ENCODE results near the gene AVEN. TPM values are rescaled to one million over a fixed set of nuclear protein-coding genes. Genes with fewer than 3 reads are reported as not detected.

The AVEN gene
- total RNA-seq, 1 experiment from 2014 or later, result 16.5 TPM

GRCh38 chr15:33985751-33986150 lies 53.3 kb downstream of the AVEN start:
- no peak for DNase-seq (ENCODE audit: low spot score)

- no peak for DNase-seq (ENCODE audit: low spot score)
Observed at GRCh38 chr15:33985287-33985686, 53.7 kb downstream of the AVEN start.

DNA sequence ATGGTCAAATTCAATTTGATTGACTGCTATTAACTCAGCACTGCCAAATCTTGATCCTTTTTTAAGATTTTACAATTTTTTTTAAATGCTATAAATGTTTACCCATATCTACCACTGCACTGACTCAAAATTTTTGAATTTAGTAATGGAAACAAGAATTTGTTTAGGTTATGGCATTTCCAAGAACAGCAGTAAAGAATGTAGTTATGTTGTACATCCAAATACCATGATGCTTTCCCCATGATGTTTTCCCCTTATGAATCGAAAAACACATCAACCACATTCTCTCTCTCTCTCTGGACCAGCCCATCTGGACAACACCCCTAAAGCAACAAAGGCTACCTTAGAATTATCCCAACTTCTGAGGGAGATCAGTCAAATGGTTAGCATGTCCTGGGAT lies 56.5 kb downstream of the AVEN start:
- DNase-seq (ENCODE audit: low spot score), result no peak

DNA sequence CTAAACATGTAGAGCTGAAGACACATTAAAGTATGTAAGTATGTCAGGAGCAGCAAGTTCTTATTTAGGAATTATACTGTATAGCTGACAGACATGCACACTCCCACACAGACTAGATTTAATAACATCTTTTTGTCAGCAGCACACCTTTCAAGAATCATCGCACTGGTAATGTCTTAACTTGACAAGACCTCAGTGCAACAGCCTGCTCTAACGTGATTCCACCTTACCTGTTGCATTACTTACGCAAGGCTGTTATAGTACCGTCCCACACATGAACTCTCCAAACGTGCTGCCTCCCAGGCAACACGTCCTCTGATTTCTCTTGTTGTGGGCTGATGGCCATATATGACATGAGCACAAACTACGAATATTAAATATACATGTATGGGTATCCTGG lies 58.8 kb downstream of the AVEN start:
- DNase-seq (ENCODE audit: low spot score), result no peak

DNA sequence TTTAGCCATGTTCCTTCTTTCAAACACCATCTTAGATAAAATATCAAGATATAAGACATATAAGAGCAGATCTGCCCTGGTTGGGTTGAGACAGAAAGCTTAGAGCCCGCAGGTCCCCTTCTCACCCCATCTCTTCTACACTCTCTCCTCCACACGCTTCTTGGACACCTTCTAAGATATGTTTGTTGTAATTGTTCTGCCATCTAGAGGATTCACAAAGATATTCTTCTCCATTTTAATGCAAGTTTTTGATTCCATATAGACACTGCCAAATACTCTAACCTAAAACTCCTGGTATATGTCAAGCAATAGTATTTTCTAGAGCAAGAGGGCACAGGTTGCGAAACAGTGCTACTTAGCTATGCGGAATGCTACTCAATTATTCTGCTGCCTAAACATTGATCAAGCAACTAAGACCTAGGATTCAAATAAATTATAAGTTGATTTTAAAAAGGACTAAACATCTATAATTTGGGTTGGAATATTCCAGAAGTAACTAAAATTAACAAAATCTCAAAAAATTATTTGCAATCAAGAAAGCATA lies 63.9 kb downstream of the AVEN start:
- no peak for DNase-seq (ENCODE audit: low spot score)

DNA sequence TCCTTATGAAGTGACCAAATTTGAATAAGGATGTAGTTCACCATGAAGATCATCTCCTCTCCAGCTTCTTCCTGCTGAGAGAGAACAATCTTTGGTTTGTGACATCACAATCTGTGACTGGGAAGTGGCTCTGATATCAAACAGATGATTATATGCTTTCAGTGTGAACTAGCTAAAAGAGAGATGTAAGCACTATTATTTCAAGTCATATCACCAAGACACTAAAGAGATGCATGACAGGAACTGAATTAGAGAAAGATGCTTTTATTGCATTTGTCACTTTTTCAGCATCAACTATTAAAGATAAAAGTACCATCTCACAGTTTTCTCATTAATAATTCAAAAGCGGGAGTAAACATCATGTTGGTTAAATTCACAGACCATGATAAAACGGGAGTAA lies 67.2 kb downstream of the AVEN start:
- no peak for DNase-seq (ENCODE audit: low spot score)

GRCh38 chr15:33968821-33969220 lies 70.2 kb downstream of the AVEN start:
- DNase-seq (ENCODE audit: low spot score), result no peak

DNA sequence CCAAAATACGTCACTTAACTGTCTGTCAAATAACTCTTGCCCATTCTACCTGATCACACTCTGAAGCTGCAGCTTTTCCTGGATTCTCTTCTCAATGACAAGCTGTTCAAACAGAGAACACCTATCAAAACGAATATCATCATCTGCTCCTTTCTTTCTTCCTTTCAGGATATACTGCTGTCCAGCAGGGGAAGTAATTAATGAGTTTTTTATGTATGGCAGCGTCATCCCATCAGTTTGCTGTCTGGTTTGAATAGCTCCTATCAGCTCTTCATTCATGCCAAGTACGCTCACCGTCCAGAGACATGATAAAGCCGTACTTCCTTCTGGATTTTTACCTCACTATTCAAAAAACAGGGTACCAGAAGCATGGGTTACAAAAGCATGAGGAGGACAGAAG lies 70.8 kb downstream of the AVEN start, which contains the start of gene CHRM5:
Gene CHRM5 (plus strand): TSS at position 274 of the 400 bp plus-strand sequence. CDS start 94,221 bp downstream, outside the sequence.
- no peak for DNase-seq (ENCODE audit: low spot score)

GRCh38 chr15:33964665-33965040 lies 74.4 kb downstream of the AVEN start:
- DNase-seq (ENCODE audit: low spot score), result no peak

- DNase-seq (ENCODE audit: low spot score), result peak; percentile 21
Observed at GRCh38 chr15:33963831-33964664, 75.0 kb downstream of the AVEN start.

DNA sequence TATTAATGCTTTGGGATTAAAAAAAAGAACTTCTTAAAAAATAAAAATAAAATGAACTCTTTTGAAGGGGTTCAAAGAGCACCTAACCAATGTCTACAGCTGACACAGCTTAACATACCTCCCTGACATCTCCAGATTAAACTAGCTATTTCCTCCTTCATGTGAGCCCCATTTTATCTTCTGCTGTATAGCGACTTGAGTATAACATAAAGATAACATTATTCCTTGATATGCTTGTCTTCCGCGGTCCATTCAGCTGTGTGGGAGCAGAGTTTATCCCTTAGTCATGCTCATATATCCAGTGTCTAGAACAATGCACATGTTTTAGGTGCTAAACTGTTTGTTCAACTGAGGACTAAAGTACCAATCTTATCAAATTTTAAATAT lies 78.5 kb downstream of the AVEN start:
- DNase-seq (ENCODE audit: low spot score), result no peak

DNA sequence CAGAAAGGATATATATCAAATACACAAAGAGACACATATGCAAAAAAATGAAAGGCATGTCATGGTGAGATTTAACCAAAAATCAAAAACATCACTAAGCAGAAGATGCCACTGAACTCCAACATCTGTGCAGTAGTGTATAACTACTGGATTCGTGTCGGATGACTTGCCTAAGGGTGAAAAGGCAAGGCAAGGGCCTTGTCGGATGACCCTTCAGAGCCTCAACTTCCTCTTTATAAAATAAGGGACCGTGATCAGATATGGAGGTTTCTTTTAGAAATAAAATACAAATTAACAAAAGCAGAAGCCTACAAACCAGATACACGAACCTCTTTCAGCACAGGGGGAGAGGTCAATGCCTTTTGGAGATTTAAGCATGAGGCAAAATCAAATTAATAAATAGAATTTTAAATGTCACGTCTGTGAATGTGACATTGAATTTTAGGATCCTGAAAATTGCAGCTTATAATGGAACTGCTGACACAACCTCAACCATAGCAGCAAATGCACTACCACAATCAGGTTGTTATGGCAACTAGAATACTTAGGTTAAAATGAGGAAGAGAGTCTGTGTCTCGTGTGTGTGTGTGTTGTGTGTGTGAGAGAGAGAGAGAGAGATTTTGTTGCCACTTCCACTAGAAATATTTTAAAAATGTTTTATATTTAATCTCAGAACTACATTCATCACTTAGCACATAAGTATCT lies 79.0 kb downstream of the AVEN start:
- DNase-seq (ENCODE audit: low spot score), result no peak

DNA sequence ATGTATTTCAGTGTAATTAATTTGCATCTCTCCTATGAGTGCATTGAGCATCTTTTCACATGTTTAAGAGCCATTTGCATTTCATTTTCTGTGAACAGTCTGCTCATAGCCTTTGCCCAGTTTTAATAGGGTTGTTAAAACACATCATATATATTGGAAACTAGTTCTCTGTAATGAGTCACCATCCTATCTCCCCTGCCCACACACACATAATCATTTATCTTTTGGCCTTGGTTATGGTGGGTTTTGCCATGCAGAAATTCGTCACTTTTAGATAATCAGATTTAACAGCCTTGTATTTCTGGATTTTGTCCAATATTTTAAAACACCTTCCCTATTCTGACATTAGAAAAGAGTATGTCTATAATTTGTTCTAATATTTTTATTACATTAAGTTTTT lies 82.6 kb downstream of the AVEN start:
- DNase-seq (ENCODE audit: low spot score), result no peak

- no peak for DNase-seq (ENCODE audit: low spot score)
Observed at GRCh38 chr15:33955945-33956344, 83.1 kb downstream of the AVEN start.

- DNase-seq (ENCODE audit: low spot score), result no peak
Observed at GRCh38 chr15:33946152-33946551, 92.9 kb downstream of the AVEN start.

GRCh38 chr15:33941279-33942063 lies 97.5 kb downstream of the AVEN start:
- DNase-seq (ENCODE audit: low spot score), result no peak

DNA sequence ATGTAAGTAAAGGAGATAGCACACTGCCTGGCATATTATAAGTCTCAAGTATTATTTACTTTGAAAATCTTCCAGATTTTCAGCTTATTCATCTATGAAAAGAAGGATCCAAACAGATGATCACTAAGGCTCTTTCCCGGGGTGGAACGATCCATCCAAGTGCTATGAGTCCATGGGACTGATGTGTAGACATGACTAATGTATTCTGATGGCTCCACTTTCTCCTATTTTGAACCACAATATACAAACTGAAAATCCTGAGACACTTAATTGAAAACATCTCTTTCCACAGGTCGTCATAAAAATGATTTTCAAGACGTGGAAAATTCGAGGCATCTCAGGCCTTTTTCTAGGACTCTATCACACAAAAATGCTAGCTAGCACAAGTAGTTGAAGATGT lies 104.1 kb downstream of the AVEN start:
- DNase-seq (ENCODE audit: low spot score), result no peak

GRCh38 chr15:33934396-33934795 lies 104.6 kb downstream of the AVEN start:
- DNase-seq (ENCODE audit: low spot score), result no peak

DNA sequence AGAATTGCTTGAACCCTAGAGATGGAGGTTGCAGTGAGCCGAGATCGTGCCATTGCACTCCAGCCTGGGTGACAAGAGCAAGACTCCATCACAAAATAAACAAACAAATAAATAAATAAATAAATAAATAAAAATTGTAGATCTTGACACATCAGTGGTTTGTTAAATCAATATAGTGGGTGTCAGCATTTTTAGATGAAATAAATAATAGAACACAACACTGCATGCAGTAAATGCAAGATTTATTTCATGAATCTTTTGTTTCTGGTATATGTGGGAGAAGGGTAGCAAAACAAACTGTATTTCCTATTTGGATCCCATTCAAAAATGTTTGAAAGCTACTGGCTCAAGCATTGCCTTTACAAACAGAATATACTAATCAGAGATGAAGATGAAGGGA lies 106.3 kb downstream of the AVEN start:
- DNase-seq (ENCODE audit: low spot score), result no peak

DNA sequence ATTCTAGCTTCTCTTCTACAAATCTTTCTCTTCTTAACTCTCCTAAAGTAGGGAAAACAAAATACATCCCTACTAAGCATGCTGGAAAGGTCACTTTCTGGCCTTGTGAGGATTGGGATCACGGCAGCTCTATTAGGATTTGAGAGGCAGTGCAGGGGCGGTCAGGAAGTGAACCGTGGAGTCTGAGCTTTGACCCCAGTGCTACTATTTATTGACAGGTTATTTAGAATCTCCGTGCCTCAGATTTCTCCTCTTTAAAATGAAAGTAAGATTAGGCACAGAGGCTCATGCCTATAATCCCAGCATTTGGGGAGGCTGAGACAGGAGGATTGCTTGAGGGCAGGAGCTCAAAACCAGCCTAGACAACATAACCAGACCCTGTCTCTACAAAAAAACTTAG lies 112.7 kb downstream of the AVEN start:
- DNase-seq (ENCODE audit: low spot score), result no peak

DNA sequence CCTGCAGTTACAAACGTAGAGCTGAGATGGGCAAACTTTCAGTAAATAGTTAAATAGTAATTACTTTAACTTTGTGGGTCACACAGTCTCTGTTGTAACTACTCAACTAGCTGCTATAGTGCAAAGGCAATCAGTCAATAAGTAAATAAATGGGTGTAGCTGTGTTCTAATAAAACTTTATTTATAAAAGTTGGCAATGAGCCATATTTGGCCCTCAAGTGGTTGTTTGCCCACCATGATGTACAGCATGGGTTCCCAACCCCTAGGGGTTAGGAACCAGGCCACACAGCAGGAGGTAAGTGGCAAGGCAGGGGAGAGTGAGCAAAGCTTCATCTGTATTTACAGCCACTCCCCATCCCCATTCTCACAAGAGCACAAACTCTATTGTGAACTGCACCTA lies 115.6 kb downstream of the AVEN start:
- DNase-seq (ENCODE audit: low spot score), result no peak

Measured in H4 (cell line).